Measurements from ENCODE around the gene APOBEC4. TPM values are rescaled to one million over a fixed set of nuclear protein-coding genes. Genes with fewer than 3 reads are reported as not detected.
"Not testable (repeated sequence)": the region's sequence is repeated elsewhere in the genome, so short reads cannot be mapped to it uniquely, and the experiment has no call there.

The APOBEC4 gene
- total RNA-seq, 6 donors from 2014 or later, result 0.20 to 5.6 (median 1.9) TPM

DNA sequence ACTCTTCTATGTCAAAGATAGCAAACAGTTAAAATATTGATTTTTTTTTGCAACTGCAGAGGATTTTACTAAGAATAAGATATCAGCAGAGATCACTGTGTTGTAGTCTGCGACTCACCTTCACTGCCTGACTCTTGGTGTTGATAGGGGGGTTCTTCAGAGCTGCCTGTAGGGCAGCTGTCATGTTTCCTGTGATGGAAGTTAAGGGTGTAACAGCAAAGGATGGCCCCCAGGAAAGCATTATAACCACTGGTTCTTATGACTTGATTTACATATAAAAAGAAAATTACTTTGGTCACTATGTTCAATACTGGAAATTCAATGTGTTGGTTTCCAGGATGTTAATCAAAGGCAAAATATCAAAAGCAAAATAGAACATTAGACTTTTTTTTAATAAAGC, 20.2 kb downstream of the APOBEC4 start:
- H3K27me3 ChIP-seq, result no peaks in the 10 kb centered on the region
- peak overlapping the region; percentile 8 to 99 (median 98) for H3K27ac ChIP-seq
- H3K9me3 ChIP-seq, result no peaks in the 10 kb centered on the region
- DNase-seq, result no peak
- peak overlapping the region; percentile 16 to 93 (median 88) for H3K4me3 ChIP-seq
- ATAC-seq (ENCODE audit: low FRiP score in 2 of 2), result no peak
- H3K4me1 ChIP-seq, result peaks cover 37 to 62% (median 51%) of the 10 kb centered on the region in 4 donors
- TF ChIP-seq POLR2A (IDR thresholded peaks at IDR 0.05), result no peak
- peaks cover 0 to 38% (median 17%) of the 10 kb centered on the region in 4 donors for H3K36me3 ChIP-seq
- WGBS, 2 donors, result 55 to 63% methylated on average over 1 of the region's 1 CpG

DNA sequence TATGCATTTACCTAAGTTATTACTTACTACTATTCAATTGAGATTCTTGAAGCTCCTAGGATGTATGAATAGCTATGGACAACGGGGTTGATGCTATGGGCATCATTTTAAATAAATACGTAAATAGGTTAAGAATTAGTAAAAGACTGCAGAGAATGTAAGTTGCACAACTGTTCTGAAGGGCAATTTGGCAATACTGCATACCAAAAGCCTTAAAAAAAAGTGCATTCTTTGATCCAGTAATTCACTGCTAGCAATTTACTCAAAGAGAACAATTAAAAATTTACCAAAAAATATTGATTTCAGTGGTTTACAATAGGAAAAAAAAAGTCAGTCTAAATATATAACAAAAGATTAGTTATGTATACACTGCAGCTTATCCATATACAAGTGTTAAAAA, 21.0 kb downstream of the APOBEC4 start:
- Histone ChIP-seq H3K9me3 (no peaks in the 10 kb centered on the region), H3K4me3 (peak overlapping the region in 3 of 4 donors; percentile 83 to 93 (median 92)), H3K36me3 (peaks cover 0 to 47% (median 17%) of the 10 kb centered on the region in 4 donors), H3K27ac (peak overlapping the region in 2 of 4 donors; percentile 8 to 99), H3K4me1 (peaks cover 43 to 68% (median 55%) of the 10 kb centered on the region in 4 donors), H3K27me3 (no peaks in the 10 kb centered on the region)
- TF ChIP-seq POLR2A (IDR thresholded peaks at IDR 0.05), result no peak
- TF ChIP-seq, protein P1, sequence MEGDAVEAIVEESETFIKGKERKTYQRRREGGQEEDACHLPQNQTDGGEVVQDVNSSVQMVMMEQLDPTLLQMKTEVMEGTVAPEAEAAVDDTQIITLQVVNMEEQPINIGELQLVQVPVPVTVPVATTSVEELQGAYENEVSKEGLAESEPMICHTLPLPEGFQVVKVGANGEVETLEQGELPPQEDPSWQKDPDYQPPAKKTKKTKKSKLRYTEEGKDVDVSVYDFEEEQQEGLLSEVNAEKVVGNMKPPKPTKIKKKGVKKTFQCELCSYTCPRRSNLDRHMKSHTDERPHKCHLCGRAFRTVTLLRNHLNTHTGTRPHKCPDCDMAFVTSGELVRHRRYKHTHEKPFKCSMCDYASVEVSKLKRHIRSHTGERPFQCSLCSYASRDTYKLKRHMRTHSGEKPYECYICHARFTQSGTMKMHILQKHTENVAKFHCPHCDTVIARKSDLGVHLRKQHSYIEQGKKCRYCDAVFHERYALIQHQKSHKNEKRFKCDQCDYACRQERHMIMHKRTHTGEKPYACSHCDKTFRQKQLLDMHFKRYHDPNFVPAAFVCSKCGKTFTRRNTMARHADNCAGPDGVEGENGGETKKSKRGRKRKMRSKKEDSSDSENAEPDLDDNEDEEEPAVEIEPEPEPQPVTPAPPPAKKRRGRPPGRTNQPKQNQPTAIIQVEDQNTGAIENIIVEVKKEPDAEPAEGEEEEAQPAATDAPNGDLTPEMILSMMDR (IDR thresholded peaks at IDR 0.05), result no peak
- TF ChIP-seq POLR2AphosphoS5 (IDR thresholded peaks at IDR 0.05), result no peak
- TF ChIP-seq EP300 (IDR thresholded peaks at IDR 0.05), result no peak
- no peak for ATAC-seq (ENCODE audit: low FRiP score in 2 of 2)
- DNase-seq, result no peak
- WGBS, 2 donors, result 35 to 53% methylated on average over 2 of the region's 2 CpGs

DNA sequence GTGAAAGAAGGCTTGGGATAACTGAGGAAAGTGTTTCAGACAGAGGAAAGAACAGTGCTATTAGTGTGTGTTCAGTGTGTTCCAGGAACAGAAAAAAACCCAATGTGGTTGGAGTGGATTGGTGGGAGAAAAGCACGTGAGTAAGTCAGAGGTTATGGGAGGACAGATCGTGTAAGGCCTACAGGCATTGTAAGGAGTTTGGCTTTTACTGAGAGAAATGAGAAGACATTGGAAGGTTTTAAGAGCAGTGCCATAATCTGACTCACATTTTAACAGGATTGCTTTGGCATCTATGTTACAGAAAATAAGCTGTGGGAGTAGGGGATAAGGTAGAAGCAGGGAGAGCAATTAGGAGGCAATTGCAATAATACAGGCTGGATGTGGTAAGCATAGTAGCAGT, 22.4 kb downstream of the APOBEC4 start:
- Histone ChIP-seq H3K27me3 (no peaks in the 10 kb centered on the region), H3K9me3 (no peaks in the 10 kb centered on the region), H3K4me1 (peaks cover 51 to 75% (median 60%) of the 10 kb centered on the region in 4 donors), H3K27ac (peak overlapping the region in 3 of 4 donors; percentile 16 to 54 (median 35)), H3K36me3 (peaks cover 0 to 52% (median 17%) of the 10 kb centered on the region in 4 donors), H3K4me3 (peak overlapping the region in 1 of 4 donors; percentile 92)
- TF ChIP-seq, protein P1 (IDR thresholded peaks at IDR 0.05), result no peak
- TF ChIP-seq POLR2AphosphoS5 (IDR thresholded peaks at IDR 0.05), result no peak
- TF ChIP-seq POLR2A (IDR thresholded peaks at IDR 0.05), result no peak
- TF ChIP-seq EP300 (IDR thresholded peaks at IDR 0.05), result no peak
- no peak for ATAC-seq (ENCODE audit: low FRiP score in 2 of 2)
- 43 to 46% methylated on average over 2 of the region's 2 CpGs for WGBS, 2 donors
- no peak for DNase-seq

DNA sequence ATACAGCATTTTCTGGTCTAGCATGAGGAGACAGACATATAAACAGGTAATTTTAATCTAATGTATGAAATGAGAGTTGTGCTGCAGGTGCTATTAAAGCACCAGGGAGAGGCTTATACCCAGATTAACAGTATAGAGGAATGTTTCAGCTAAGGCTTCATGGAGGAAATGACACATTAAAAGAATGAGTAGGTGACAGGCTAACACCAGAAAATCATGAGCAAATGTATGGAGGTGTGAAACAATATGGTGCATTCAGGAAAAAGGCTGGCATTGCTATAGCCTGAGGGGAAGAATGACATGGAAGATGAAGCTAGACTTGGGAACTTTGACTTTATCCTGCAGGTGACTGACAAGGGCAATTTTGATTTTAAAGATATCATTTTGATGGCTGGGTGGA, 24.6 kb downstream of the APOBEC4 start:
- no peaks in the 10 kb centered on the region for H3K27me3 ChIP-seq
- H3K4me1 ChIP-seq, result peaks cover 56 to 76% (median 64%) of the 10 kb centered on the region in 4 donors
- H3K4me3 ChIP-seq, result no peak overlapping the region
- DNase-seq (no peak), ATAC-seq (ENCODE audit: low FRiP score in 2 of 2) (no peak)
- no peaks in the 10 kb centered on the region for H3K9me3 ChIP-seq
- no peak overlapping the region for H3K27ac ChIP-seq
- TF ChIP-seq, protein P1 (IDR thresholded peaks at IDR 0.05), result no peak
- TF ChIP-seq POLR2A (IDR thresholded peaks at IDR 0.05), result no peak
- TF ChIP-seq POLR2AphosphoS5 (IDR thresholded peaks at IDR 0.05), result no peak
- no peak for TF ChIP-seq EP300 (IDR thresholded peaks at IDR 0.05)
- H3K36me3 ChIP-seq, result peaks cover 0 to 70% (median 19%) of the 10 kb centered on the region in 4 donors

DNA sequence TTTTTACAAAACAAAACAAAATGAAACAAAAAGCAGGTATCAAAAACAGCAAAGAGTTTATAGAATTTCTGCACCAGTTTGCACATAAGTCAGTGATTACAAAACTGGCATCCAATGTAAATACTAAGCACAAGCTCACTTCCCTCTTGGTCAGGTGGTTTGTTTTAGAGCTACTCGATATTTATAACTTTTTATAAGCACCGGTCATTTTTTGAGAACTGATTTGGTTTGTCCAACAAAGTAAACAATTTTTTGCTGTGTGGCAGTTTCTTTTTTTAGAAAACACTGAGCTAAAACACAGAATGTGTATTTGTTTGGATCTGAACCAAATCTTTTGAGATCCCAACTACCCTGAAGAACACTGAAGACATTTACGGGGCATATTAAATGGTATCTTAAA, 26.9 kb downstream of the APOBEC4 start:
- peaks cover 43 to 67% (median 45%) of the 10 kb centered on the region in 4 donors for H3K4me1 ChIP-seq
- ATAC-seq (ENCODE audit: low FRiP score in 2 of 2); H3K27me3 ChIP-seq; H3K9me3 ChIP-seq; H3K4me3 ChIP-seq; DNase-seq: not testable (repeated sequence)
- WGBS, 2 donors, result 14 to 19% methylated on average over 3 of the region's 3 CpGs
- H3K36me3 ChIP-seq, result peaks cover 0 to 67% (median 19%) of the 10 kb centered on the region in 4 donors
- peak overlapping the region in 3 of 4 donors; percentile 0 to 80 (median 67) for H3K27ac ChIP-seq
